Activated naive CD4-positive, alpha-beta T cell treated with anti-CD3 and anti-CD28 coated beads, Interleukin-2, amount 10 ng/mL, durations not matched to agents 7 days and 5 days (primary cell): ENCODE data around the gene SGK2.
A peak's percentile ranks its signal among the peaks of the same experiment; 100 is the strongest.
"Not testable (repeated sequence)": the region's sequence is repeated elsewhere in the genome, so short reads cannot be mapped to it uniquely, and the experiment has no call there.

ENCODE experiments used
- CTCF ChIA-PET: fragments of 350-600 bp; sonication (Branson Sonifier 250); formaldehyde crosslinking; loops from one replicate; lab custom pipeline; 2021; ENCODE audit warnings: antibody characterized with exemption; lab: Charles Lee
- DNase-seq: peaks from one replicate; pipeline ENCODE4 v3.0.0-alpha.2; 2020
- H3K27ac Mint-ChIP-seq: one replicate; pipeline ENCODE4 v1.8.0; 2021; ENCODE audit warnings: mild to moderate bottlenecking, moderate library complexity, mixed read lengths
- H3K27me3 Mint-ChIP-seq: one replicate; pipeline ENCODE4 v1.8.0; 2021; ENCODE audit warnings: mild to moderate bottlenecking, mixed read lengths
- H3K36me3 Mint-ChIP-seq: one replicate; pipeline ENCODE4 v1.8.0; 2021; ENCODE audit warnings: mixed read lengths
- H3K4me1 Mint-ChIP-seq: one replicate; pipeline ENCODE4 v1.8.0; 2021; ENCODE audit warnings: mixed read lengths
- H3K4me3 Mint-ChIP-seq: one replicate; pipeline ENCODE4 v1.8.0; 2021; ENCODE audit warnings: mild to moderate bottlenecking, moderate library complexity, mixed read lengths
- H3K9me3 Mint-ChIP-seq: one replicate; pipeline ENCODE4 v1.8.0; 2021; ENCODE audit warnings: mixed read lengths

The SGK2 gene

GRCh38 chr20:43579861-43580793, 21.3 kb downstream of the SGK2 start:
- CTCF ChIA-PET: interaction anchor here (0.6 to 1.5 kb wide), 4 partner anchors 23 to 113 kb away, joined by 3 to 4 read pairs (median 4); no protein-coding TSS in a partner anchor
- H3K4me3 Mint-ChIP-seq: no peak overlapping the region
- H3K27ac Mint-ChIP-seq: no peak overlapping the region
- H3K9me3 Mint-ChIP-seq: no peaks in the 10 kb centered on the region
- DNase-seq: no peak
- no peaks in the 10 kb centered on the region for H3K4me1 Mint-ChIP-seq
- peaks cover 12% of the 10 kb centered on the region for H3K27me3 Mint-ChIP-seq
- no peaks in the 10 kb centered on the region for H3K36me3 Mint-ChIP-seq

GRCh38 chr20:43583133-43583864, 24.5 kb downstream of the SGK2 start:
- Mint-ChIP-seq H3K4me3 (no peak overlapping the region), H3K36me3 (no peaks in the 10 kb centered on the region), H3K9me3 (no peaks in the 10 kb centered on the region), H3K4me1 (no peaks in the 10 kb centered on the region), H3K27ac (peak overlapping the region; percentile 6), H3K27me3 (peaks cover 17% of the 10 kb centered on the region)
- no peak for DNase-seq
- CTCF ChIA-PET: interaction anchor here (1.5 kb wide), 1 partner anchor 47 kb away, joined by 3 read pairs; no protein-coding TSS in a partner anchor

- Mint-ChIP-seq H3K9me3 (no peaks in the 10 kb centered on the region), H3K36me3 (no peaks in the 10 kb centered on the region), H3K27me3 (peaks cover 19% of the 10 kb centered on the region), H3K4me3 (no peak overlapping the region), H3K4me1 (no peaks in the 10 kb centered on the region), H3K27ac (no peak overlapping the region)
- CTCF ChIA-PET: no interaction called here
- DNase-seq: no peak
Measured at GRCh38 chr20:43583982-43584432, 25.2 kb downstream of the SGK2 start.

GRCh38 chr20:43584448-43585136, 25.8 kb downstream of the SGK2 start:
- CTCF ChIA-PET: no interaction called here
- peaks cover 1% of the 10 kb centered on the region for H3K4me1 Mint-ChIP-seq

GRCh38 chr20:43586641-43587040, 27.8 kb downstream of the SGK2 start:
- Mint-ChIP-seq H3K27me3 (peaks cover 10% of the 10 kb centered on the region), H3K27ac (no peak overlapping the region), H3K4me3 (no peak overlapping the region), H3K4me1 (peaks cover 20% of the 10 kb centered on the region), H3K36me3 (peaks cover 1% of the 10 kb centered on the region), H3K9me3 (no peaks in the 10 kb centered on the region)
- CTCF ChIA-PET: no interaction called here
- no peak for DNase-seq

More at GRCh38 chr20:43584448-43585136, 25.8 kb downstream of the SGK2 start:
- Mint-ChIP-seq H3K9me3 (no peaks in the 10 kb centered on the region), H3K27me3 (peaks cover 15% of the 10 kb centered on the region), H3K4me3 (no peak overlapping the region), H3K36me3 (no peaks in the 10 kb centered on the region), H3K27ac (no peak overlapping the region)
- no peak for DNase-seq

- CTCF ChIA-PET, H3K4me3 Mint-ChIP-seq, H3K9me3 Mint-ChIP-seq, H3K27me3 Mint-ChIP-seq, H3K36me3 Mint-ChIP-seq, DNase-seq, H3K27ac Mint-ChIP-seq: not testable (repeated sequence)
- peaks cover 22% of the 10 kb centered on the region for H3K4me1 Mint-ChIP-seq
Measured at GRCh38 chr20:43588526-43588925, 29.7 kb downstream of the SGK2 start.

- H3K9me3 Mint-ChIP-seq: no peaks in the 10 kb centered on the region
- peaks cover 22% of the 10 kb centered on the region for H3K4me1 Mint-ChIP-seq
- DNase-seq: peak; percentile 37
- peaks cover 5% of the 10 kb centered on the region for H3K36me3 Mint-ChIP-seq
- peak overlapping the region; percentile 77 for H3K4me3 Mint-ChIP-seq
- CTCF ChIA-PET: no interaction called here
- peak overlapping the region; percentile 91 for H3K27ac Mint-ChIP-seq
- H3K27me3 Mint-ChIP-seq: peaks cover 10% of the 10 kb centered on the region
Measured at GRCh38 chr20:43590036-43590391, 31.2 kb downstream of the SGK2 start.

- peak; percentile 93 for DNase-seq
- Mint-ChIP-seq H3K4me3 (peak within 1 kb of the TSS; percentile 77), H3K36me3 (peaks cover 5% of the 10 kb centered on the region), H3K27me3 (peaks cover 7% of the 10 kb centered on the region), H3K4me1 (peaks cover 22% of the 10 kb centered on the region), H3K27ac (peak within 1 kb of the TSS; percentile 91), H3K9me3 (no peaks in the 10 kb centered on the region)
- CTCF ChIA-PET: no interaction called here
Measured at GRCh38 chr20:43590392-43591303, 31.8 kb downstream of the SGK2 start, which contains the start of gene IFT52. TSS of gene IFT52 (plus strand) at chr20:43590937. CDS start at chr20:43594699, 3,762 bp downstream.

GRCh38 chr20:43601960-43602359, 43.1 kb downstream of the SGK2 start:
- H3K27ac Mint-ChIP-seq, H3K9me3 Mint-ChIP-seq, H3K27me3 Mint-ChIP-seq, H3K4me3 Mint-ChIP-seq, H3K4me1 Mint-ChIP-seq, CTCF ChIA-PET, DNase-seq: not testable (repeated sequence)
- H3K36me3 Mint-ChIP-seq: peaks cover 11% of the 10 kb centered on the region

GRCh38 chr20:43603124-43603523, 44.3 kb downstream of the SGK2 start:
- H3K4me1 Mint-ChIP-seq: no peaks in the 10 kb centered on the region
- CTCF ChIA-PET: no interaction called here
- DNase-seq: no peak
- H3K9me3 Mint-ChIP-seq: no peaks in the 10 kb centered on the region
- H3K4me3 Mint-ChIP-seq: no peak overlapping the region
- H3K36me3 Mint-ChIP-seq: peaks cover 9% of the 10 kb centered on the region
- H3K27ac Mint-ChIP-seq: no peak overlapping the region
- H3K27me3 Mint-ChIP-seq: no peaks in the 10 kb centered on the region

- Mint-ChIP-seq H3K27me3 (no peaks in the 10 kb centered on the region), H3K9me3 (no peaks in the 10 kb centered on the region), H3K4me3 (no peak overlapping the region), H3K27ac (no peak overlapping the region), H3K4me1 (no peaks in the 10 kb centered on the region), H3K36me3 (peaks cover 6% of the 10 kb centered on the region)
- DNase-seq: no peak
- CTCF ChIA-PET: no interaction called here
Measured at GRCh38 chr20:43605715-43606114, 46.9 kb downstream of the SGK2 start.

GRCh38 chr20:43607278-43607677, 48.5 kb downstream of the SGK2 start:
- H3K27ac Mint-ChIP-seq, CTCF ChIA-PET, DNase-seq, H3K36me3 Mint-ChIP-seq, H3K9me3 Mint-ChIP-seq, H3K4me1 Mint-ChIP-seq, H3K27me3 Mint-ChIP-seq, H3K4me3 Mint-ChIP-seq: not testable (repeated sequence)

GRCh38 chr20:43631598-43631997, 72.8 kb downstream of the SGK2 start:
- Mint-ChIP-seq H3K27me3 (no peaks in the 10 kb centered on the region), H3K36me3 (no peaks in the 10 kb centered on the region), H3K4me3 (no peak overlapping the region), H3K27ac (no peak overlapping the region), H3K9me3 (no peaks in the 10 kb centered on the region), H3K4me1 (no peaks in the 10 kb centered on the region)
- no peak for DNase-seq
- CTCF ChIA-PET: no interaction called here
